K562 (cell line): ENCODE results near the gene MMP11. TPM values are rescaled to one million over a fixed set of nuclear protein-coding genes. Genes with fewer than 3 reads are reported as not detected.

Experiments used
- CREB3 ChIP-seq: fragments of 450-650 bp; conservative IDR thresholded peaks from 2 replicates; pipeline ENCODE4 v1.6.1; 2016; ENCODE audit warnings: missing genetic modification characterization, low read depth, mild to moderate bottlenecking, missing compliant biosample characterization, moderate library complexity
- ELK3 ChIP-seq: fragments of 450-650 bp; formaldehyde crosslinking; IDR thresholded peaks from 2 replicates; pipeline ENCODE4 v1.4.0; 2020; ENCODE audit warnings: mild to moderate bottlenecking
- FUS ChIP-seq: fragments of 200-400 bp; formaldehyde crosslinking; optimal IDR thresholded peaks from 2 replicates; pipeline ENCODE3; 2017; ENCODE audit warnings: low read depth, low read length
- GATAD2A ChIP-seq: fragments of 450-650 bp; IDR thresholded peaks from 2 replicates; pipeline ENCODE4 v1.6.1; 2017
- HEY1 ChIP-seq: fragments of 250-450 bp; sonication (Bioruptor Pico); IDR thresholded peaks from 2 replicates; pipeline ENCODE4 v1.5.0; 2020; ENCODE audit warnings: mild to moderate bottlenecking, moderate library complexity, borderline replicate concordance
- JUNB ChIP-seq: fragments of 450-650 bp; formaldehyde crosslinking; conservative IDR thresholded peaks from 2 replicates; pipeline ENCODE4 v1.4.0; 2020; ENCODE audit warnings: mild to moderate bottlenecking
- SIN3A ChIP-seq, 2 experiments: fragments of 150-350 bp in 1 of 2; IDR thresholded peaks; 2 replicates each; pipeline ENCODE4 v1.6.1; 2011 to 2016; ENCODE audit warnings: borderline replicate concordance in 2 of 2, low read depth in 2 of 2, low read length in 2 of 2, mild to moderate bottlenecking in 2 of 2, moderate library complexity in 2 of 2; ENCODE audit not compliant: control insufficient read depth in 1 of 2
- U2AF1 ChIP-seq: fragments of 200-400 bp; formaldehyde crosslinking; optimal IDR thresholded peaks from 2 replicates; pipeline ENCODE3; 2017; ENCODE audit warnings: mild to moderate bottlenecking, low read depth, low read length, moderate library complexity
- ZNF165 ChIP-seq: fragments of 250-450 bp; sonication (Bioruptor Pico); IDR thresholded peaks from 2 replicates; pipeline ENCODE4 v1.4.0; 2020; ENCODE audit warnings: borderline replicate concordance
- polyA plus RNA-seq, 8 experiments: library from polyadenylated mRNA; depleted of rRNA in 4 of 8; stranded (reverse) in 5 of 8; unstranded in 3 of 8; fragments of >200 nt; fragmentation: Nextera tagmentation in 2 of 8; fragmentation: Illumina TruSeq in 1 of 8; extraction: Ambion mirVana in 2 of 8; extraction: Trizol in 1 of 8; gene quantifications; 2 replicates each; pipeline versions ENCODE4 v1.2.1 to v1.2.3, GENCODE V29; 2011 to 2014; ENCODE audit warnings: inconsistent platforms in 1 of 8, missing spikeins in 1 of 8
- total RNA-seq, 7 experiments: library from RNA; depleted of rRNA in 6 of 7; stranded (reverse); fragments of >200 nt in 6 of 7; fragmentation: Illumina TruSeq in 2 of 7; extraction: Trizol in 2 of 7; gene quantifications; 2 replicates each; pipeline versions ENCODE4 v1.2.1 to v1.2.3, GENCODE V29; 2011 to 2021; ENCODE audit warnings: low replicate concordance in 1 of 7
- TF ChIP-seq, protein P1 (sequence below): fragments of 450-650 bp; IDR thresholded peaks from 2 replicates; pipeline ENCODE4 v1.6.1; 2016; ENCODE audit warnings: mild to moderate bottlenecking, moderate library complexity
- TF ChIP-seq, protein P2 (sequence below): sonication (generic); formaldehyde crosslinking; IDR thresholded peaks from 2 replicates; pipeline ENCODE4 v1.9.0; 2022; ENCODE audit warnings: mild to moderate bottlenecking, missing genetic modification reagents

MMP11 gene
- total and polyA plus RNA-seq, 9 of the 15 experiments (the other 6 are each of a cell fraction or from before 2014, with no cell fraction given), result 0.14 to 1.8 (median 1.1) TPM; not detected in 2

- TF ChIP-seq, protein P1, sequence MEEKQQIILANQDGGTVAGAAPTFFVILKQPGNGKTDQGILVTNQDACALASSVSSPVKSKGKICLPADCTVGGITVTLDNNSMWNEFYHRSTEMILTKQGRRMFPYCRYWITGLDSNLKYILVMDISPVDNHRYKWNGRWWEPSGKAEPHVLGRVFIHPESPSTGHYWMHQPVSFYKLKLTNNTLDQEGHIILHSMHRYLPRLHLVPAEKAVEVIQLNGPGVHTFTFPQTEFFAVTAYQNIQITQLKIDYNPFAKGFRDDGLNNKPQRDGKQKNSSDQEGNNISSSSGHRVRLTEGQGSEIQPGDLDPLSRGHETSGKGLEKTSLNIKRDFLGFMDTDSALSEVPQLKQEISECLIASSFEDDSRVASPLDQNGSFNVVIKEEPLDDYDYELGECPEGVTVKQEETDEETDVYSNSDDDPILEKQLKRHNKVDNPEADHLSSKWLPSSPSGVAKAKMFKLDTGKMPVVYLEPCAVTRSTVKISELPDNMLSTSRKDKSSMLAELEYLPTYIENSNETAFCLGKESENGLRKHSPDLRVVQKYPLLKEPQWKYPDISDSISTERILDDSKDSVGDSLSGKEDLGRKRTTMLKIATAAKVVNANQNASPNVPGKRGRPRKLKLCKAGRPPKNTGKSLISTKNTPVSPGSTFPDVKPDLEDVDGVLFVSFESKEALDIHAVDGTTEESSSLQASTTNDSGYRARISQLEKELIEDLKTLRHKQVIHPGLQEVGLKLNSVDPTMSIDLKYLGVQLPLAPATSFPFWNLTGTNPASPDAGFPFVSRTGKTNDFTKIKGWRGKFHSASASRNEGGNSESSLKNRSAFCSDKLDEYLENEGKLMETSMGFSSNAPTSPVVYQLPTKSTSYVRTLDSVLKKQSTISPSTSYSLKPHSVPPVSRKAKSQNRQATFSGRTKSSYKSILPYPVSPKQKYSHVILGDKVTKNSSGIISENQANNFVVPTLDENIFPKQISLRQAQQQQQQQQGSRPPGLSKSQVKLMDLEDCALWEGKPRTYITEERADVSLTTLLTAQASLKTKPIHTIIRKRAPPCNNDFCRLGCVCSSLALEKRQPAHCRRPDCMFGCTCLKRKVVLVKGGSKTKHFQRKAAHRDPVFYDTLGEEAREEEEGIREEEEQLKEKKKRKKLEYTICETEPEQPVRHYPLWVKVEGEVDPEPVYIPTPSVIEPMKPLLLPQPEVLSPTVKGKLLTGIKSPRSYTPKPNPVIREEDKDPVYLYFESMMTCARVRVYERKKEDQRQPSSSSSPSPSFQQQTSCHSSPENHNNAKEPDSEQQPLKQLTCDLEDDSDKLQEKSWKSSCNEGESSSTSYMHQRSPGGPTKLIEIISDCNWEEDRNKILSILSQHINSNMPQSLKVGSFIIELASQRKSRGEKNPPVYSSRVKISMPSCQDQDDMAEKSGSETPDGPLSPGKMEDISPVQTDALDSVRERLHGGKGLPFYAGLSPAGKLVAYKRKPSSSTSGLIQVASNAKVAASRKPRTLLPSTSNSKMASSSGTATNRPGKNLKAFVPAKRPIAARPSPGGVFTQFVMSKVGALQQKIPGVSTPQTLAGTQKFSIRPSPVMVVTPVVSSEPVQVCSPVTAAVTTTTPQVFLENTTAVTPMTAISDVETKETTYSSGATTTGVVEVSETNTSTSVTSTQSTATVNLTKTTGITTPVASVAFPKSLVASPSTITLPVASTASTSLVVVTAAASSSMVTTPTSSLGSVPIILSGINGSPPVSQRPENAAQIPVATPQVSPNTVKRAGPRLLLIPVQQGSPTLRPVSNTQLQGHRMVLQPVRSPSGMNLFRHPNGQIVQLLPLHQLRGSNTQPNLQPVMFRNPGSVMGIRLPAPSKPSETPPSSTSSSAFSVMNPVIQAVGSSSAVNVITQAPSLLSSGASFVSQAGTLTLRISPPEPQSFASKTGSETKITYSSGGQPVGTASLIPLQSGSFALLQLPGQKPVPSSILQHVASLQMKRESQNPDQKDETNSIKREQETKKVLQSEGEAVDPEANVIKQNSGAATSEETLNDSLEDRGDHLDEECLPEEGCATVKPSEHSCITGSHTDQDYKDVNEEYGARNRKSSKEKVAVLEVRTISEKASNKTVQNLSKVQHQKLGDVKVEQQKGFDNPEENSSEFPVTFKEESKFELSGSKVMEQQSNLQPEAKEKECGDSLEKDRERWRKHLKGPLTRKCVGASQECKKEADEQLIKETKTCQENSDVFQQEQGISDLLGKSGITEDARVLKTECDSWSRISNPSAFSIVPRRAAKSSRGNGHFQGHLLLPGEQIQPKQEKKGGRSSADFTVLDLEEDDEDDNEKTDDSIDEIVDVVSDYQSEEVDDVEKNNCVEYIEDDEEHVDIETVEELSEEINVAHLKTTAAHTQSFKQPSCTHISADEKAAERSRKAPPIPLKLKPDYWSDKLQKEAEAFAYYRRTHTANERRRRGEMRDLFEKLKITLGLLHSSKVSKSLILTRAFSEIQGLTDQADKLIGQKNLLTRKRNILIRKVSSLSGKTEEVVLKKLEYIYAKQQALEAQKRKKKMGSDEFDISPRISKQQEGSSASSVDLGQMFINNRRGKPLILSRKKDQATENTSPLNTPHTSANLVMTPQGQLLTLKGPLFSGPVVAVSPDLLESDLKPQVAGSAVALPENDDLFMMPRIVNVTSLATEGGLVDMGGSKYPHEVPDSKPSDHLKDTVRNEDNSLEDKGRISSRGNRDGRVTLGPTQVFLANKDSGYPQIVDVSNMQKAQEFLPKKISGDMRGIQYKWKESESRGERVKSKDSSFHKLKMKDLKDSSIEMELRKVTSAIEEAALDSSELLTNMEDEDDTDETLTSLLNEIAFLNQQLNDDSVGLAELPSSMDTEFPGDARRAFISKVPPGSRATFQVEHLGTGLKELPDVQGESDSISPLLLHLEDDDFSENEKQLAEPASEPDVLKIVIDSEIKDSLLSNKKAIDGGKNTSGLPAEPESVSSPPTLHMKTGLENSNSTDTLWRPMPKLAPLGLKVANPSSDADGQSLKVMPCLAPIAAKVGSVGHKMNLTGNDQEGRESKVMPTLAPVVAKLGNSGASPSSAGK, result peak; percentile 78
- peak; percentile 46 to 80; a peak in 3 of 4 replicates for TF ChIP-seq SIN3A (IDR thresholded peaks at IDR 0.05; ENCODE audit: borderline replicate concordance in 2 of 2, control insufficient read depth in 1 of 2, low read depth in 2 of 2, low read length in 2 of 2)
- no peak for TF ChIP-seq GATAD2A
- TF ChIP-seq, protein P2, sequence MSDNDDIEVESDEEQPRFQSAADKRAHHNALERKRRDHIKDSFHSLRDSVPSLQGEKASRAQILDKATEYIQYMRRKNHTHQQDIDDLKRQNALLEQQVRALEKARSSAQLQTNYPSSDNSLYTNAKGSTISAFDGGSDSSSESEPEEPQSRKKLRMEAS, result peak; percentile 79
- TF ChIP-seq U2AF1, result no peak
- no peak for TF ChIP-seq ELK3 (CRISPR knock-in tag)
- TF ChIP-seq FUS, result no peak
- TF ChIP-seq HEY1 (CRISPR knock-in tag), result no peak
- TF ChIP-seq ZNF165 (CRISPR knock-in tag), result no peak
- no peak for TF ChIP-seq JUNB (CRISPR knock-in tag)
- TF ChIP-seq CREB3 (tag), result 0 out of 2 replicates have a peak, but pooled peaks have one; percentile 40
Observed at GRCh38 chr22:23767673-23768548, 4.7 kb upstream of the MMP11 start, which contains the start of gene CHCHD10 (continued).
